Osteocyte (in vitro differentiated cells): ENCODE measurements around the gene NMRK2. TPM values are rescaled to one million over a fixed set of nuclear protein-coding genes. Genes with fewer than 3 reads are reported as not detected.

Experiments used
- DNase-seq: peaks from one replicate; pipeline ENCODE4 v3.0.0; 2021; ENCODE audit warnings: mixed read lengths; ENCODE audit not compliant: unreplicated experiment; ENCODE audit errors: extremely low spot score
- H3K27ac Mint-ChIP-seq: one replicate; pipeline ENCODE4 v1.8.0; 2021; ENCODE audit warnings: mild to moderate bottlenecking, mixed read lengths; ENCODE audit not compliant: unreplicated experiment
- H3K27me3 Mint-ChIP-seq: one replicate; pipeline ENCODE4 v1.8.0; 2021; ENCODE audit warnings: mixed read lengths; ENCODE audit not compliant: unreplicated experiment
- H3K36me3 Mint-ChIP-seq: one replicate; pipeline ENCODE4 v1.8.0; 2021; ENCODE audit warnings: mixed read lengths; ENCODE audit not compliant: unreplicated experiment
- H3K4me1 Mint-ChIP-seq: one replicate; pipeline ENCODE4 v1.8.0; 2021; ENCODE audit warnings: mixed read lengths; ENCODE audit not compliant: unreplicated experiment
- H3K4me3 Mint-ChIP-seq: one replicate; pipeline ENCODE4 v1.8.0; 2021; ENCODE audit warnings: mild to moderate bottlenecking, moderate library complexity, mixed read lengths; ENCODE audit not compliant: unreplicated experiment
- H3K9me3 Mint-ChIP-seq: one replicate; pipeline ENCODE4 v1.8.0; 2021; ENCODE audit warnings: mixed read lengths; ENCODE audit not compliant: unreplicated experiment
- CTCF ChIP-seq: fragments of 200-600 bp; sonication (generic); IDR thresholded peaks from 2 replicates; pipeline ENCODE4 v1.5.0; 2021; ENCODE audit warnings: antibody characterized with exemption, mild to moderate bottlenecking, moderate library complexity
- total RNA-seq: library from RNA; stranded (reverse); gene quantifications from 2 replicates; pipeline ENCODE4 v1.2.1, GENCODE V29; 2021

Gene NMRK2
- total RNA-seq, 1 donor from 2014 or later: not detected

GRCh38 chr19:3975637-3976087 lies 42.8 kb downstream of the NMRK2 start:
- no peak overlapping the region for H3K27ac Mint-ChIP-seq
- no peaks in the 10 kb centered on the region for H3K4me1 Mint-ChIP-seq
- peaks cover 31% of the 10 kb centered on the region for H3K36me3 Mint-ChIP-seq
- no peaks in the 10 kb centered on the region for H3K27me3 Mint-ChIP-seq
- TF ChIP-seq CTCF: no peak
- no peak overlapping the region for H3K4me3 Mint-ChIP-seq
- DNase-seq: no peak
- no peaks in the 10 kb centered on the region for H3K9me3 Mint-ChIP-seq

- Mint-ChIP-seq H3K4me3 (no peak overlapping the region), H3K27me3 (no peaks in the 10 kb centered on the region)
Observed at GRCh38 chr19:3976495-3977241, 43.8 kb downstream of the NMRK2 start.

GRCh38 chr19:3977242-3978143 lies 44.6 kb downstream of the NMRK2 start:
- no peak overlapping the region for H3K27ac Mint-ChIP-seq
- no peak overlapping the region for H3K4me3 Mint-ChIP-seq
- no peaks in the 10 kb centered on the region for H3K27me3 Mint-ChIP-seq
- DNase-seq: no peak
- no peak for TF ChIP-seq CTCF
- no peaks in the 10 kb centered on the region for H3K9me3 Mint-ChIP-seq
- H3K4me1 Mint-ChIP-seq: peaks cover 3% of the 10 kb centered on the region
- H3K36me3 Mint-ChIP-seq: peaks cover 40% of the 10 kb centered on the region

More at GRCh38 chr19:3976495-3977241, 43.8 kb downstream of the NMRK2 start:
- no peak for DNase-seq
- no peak for TF ChIP-seq CTCF
- Mint-ChIP-seq H3K27ac (no peak overlapping the region), H3K9me3 (no peaks in the 10 kb centered on the region), H3K4me1 (peaks cover 2% of the 10 kb centered on the region), H3K36me3 (peaks cover 36% of the 10 kb centered on the region)

- TF ChIP-seq CTCF: no peak
- Mint-ChIP-seq H3K27me3 (no peaks in the 10 kb centered on the region), H3K36me3 (peaks cover 46% of the 10 kb centered on the region)
Observed at GRCh38 chr19:3978145-3978544, 45.3 kb downstream of the NMRK2 start.

GRCh38 chr19:3979289-3979673 lies 46.4 kb downstream of the NMRK2 start:
- Mint-ChIP-seq H3K4me3 (no peak overlapping the region), H3K9me3 (no peaks in the 10 kb centered on the region), H3K4me1 (peaks cover 21% of the 10 kb centered on the region), H3K36me3 (peaks cover 56% of the 10 kb centered on the region), H3K27ac (peak overlapping the region; percentile 54), H3K27me3 (no peaks in the 10 kb centered on the region)
- no peak for DNase-seq
- TF ChIP-seq CTCF: no peak

More at GRCh38 chr19:3978145-3978544, 45.3 kb downstream of the NMRK2 start:
- Mint-ChIP-seq H3K27ac (peak overlapping the region; percentile 31), H3K4me1 (peaks cover 10% of the 10 kb centered on the region), H3K4me3 (no peak overlapping the region), H3K9me3 (no peaks in the 10 kb centered on the region)
- DNase-seq: no peak
